Retinal pigment epithelial cell (primary cell): ENCODE measurements around the gene TMEM38A.
A peak's percentile ranks its signal among the peaks of the same experiment; 100 is the strongest.

ENCODE experiments used
- DNase-seq: peaks from one replicate; pipeline ENCODE4 v3.0.0-alpha.2; 2010; ENCODE audit warnings: low read depth
- H3K4me3 ChIP-seq: 2 replicates; pipeline ENCODE4 v1.5.1; 2011; ENCODE audit warnings: mild to moderate bottlenecking, low read length, control low read depth, moderate library complexity
- CTCF ChIP-seq: conservative IDR thresholded peaks from 2 replicates; pipeline ENCODE4 v1.5.1; 2011; ENCODE audit warnings: low read depth, low read length, control low read depth, inconsistent platforms

TMEM38A gene

GRCh38 chr19:16660763-16661479 lies at the start of gene TMEM38A:
Gene TMEM38A, plus strand, starts transcription at chr19:16661139. Its CDS starts 79 bp downstream, at chr19:16661218.
- peak within 1 kb of the TSS; percentile 95 for H3K4me3 ChIP-seq
- no peak for DNase-seq
- no peak for TF ChIP-seq CTCF

GRCh38 chr19:16612636-16613035 lies 48.3 kb upstream of the TMEM38A start:
- no peak for DNase-seq
- no peak for TF ChIP-seq CTCF
- H3K4me3 ChIP-seq: no peak overlapping the region

GRCh38 chr19:16613841-16614240 lies 47.1 kb upstream of the TMEM38A start:
- no peak for DNase-seq
- H3K4me3 ChIP-seq: no peak overlapping the region
- no peak for TF ChIP-seq CTCF

- TF ChIP-seq CTCF: no peak
- no peak overlapping the region for H3K4me3 ChIP-seq
- no peak for DNase-seq
Measured at GRCh38 chr19:16614941-16615340, 46.0 kb upstream of the TMEM38A start.

- H3K4me3 ChIP-seq: no peak overlapping the region
- no peak for TF ChIP-seq CTCF
- DNase-seq: no peak
Measured at GRCh38 chr19:16615808-16616207, 45.1 kb upstream of the TMEM38A start.

GRCh38 chr19:16618248-16618647 lies 42.7 kb upstream of the TMEM38A start:
- no peak for DNase-seq
- H3K4me3 ChIP-seq: no peak overlapping the region
- TF ChIP-seq CTCF: no peak

- no peak for DNase-seq
- no peak overlapping the region for H3K4me3 ChIP-seq
- TF ChIP-seq CTCF: peak; percentile 1
Measured at GRCh38 chr19:16619457-16619856, 41.5 kb upstream of the TMEM38A start.
